ENCODE results near the gene GOPC.

DNA sequence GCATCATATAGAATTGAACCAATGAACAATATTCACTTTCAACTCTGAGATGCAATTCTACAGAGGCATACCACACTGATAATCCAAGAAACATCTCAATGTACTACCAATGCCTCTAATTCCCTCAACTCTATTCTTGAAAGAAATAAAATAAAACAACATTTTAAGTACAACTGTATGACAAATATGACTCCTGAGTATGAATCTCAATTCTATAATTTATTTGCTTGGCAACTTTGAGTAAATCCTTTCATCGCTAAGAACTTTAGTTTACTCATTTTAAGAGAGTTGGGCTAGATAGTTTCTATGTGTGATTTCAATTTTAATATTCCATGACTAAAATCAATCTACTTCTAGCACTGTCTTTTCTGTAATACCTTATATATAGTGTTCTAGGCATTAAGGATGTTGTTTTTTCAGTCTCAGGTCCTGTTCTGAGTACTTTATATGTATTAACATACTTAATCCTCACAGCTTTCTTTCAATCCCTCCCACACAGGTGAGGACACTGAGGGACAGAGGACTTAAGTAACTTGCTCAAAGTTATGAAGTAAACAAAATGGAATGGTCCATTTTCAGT is 33.4 kb downstream of the GOPC start:
- TF ChIP-seq, protein P1, sequence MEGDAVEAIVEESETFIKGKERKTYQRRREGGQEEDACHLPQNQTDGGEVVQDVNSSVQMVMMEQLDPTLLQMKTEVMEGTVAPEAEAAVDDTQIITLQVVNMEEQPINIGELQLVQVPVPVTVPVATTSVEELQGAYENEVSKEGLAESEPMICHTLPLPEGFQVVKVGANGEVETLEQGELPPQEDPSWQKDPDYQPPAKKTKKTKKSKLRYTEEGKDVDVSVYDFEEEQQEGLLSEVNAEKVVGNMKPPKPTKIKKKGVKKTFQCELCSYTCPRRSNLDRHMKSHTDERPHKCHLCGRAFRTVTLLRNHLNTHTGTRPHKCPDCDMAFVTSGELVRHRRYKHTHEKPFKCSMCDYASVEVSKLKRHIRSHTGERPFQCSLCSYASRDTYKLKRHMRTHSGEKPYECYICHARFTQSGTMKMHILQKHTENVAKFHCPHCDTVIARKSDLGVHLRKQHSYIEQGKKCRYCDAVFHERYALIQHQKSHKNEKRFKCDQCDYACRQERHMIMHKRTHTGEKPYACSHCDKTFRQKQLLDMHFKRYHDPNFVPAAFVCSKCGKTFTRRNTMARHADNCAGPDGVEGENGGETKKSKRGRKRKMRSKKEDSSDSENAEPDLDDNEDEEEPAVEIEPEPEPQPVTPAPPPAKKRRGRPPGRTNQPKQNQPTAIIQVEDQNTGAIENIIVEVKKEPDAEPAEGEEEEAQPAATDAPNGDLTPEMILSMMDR (conservative IDR thresholded peaks at IDR 0.05; ENCODE audit: low read depth, low read length): no peak
- no peak for TF ChIP-seq EZH2 (IDR thresholded peaks at IDR 0.05; ENCODE audit: borderline replicate concordance, low read depth, low read length, poor library complexity, severe bottlenecking)

Data from A673 (cell line).